K562 (cell line): Measurements from ENCODE around the gene ZNF451.

ENCODE experiments used
- ATF3 ChIP-seq, 2 experiments: fragments of 450-650 bp in 1 of 2; sonication (generic) in 1 of 2; formaldehyde crosslinking in 1 of 2; IDR thresholded peaks in 1 of 2; conservative IDR thresholded peaks in 1 of 2; 2 replicates each; pipeline versions ENCODE4 v1.6.1 to v1.8.1; 2016 to 2023; ENCODE audit warnings: mild to moderate bottlenecking in 2 of 2, moderate library complexity in 2 of 2, inconsistent platforms in 1 of 2, missing genetic modification reagents in 1 of 2
- CBX2 ChIP-seq: fragments of 200-600 bp; sonication (generic); IDR thresholded peaks from one replicate; pipeline ENCODE4 v1.6.1; 2012; ENCODE audit warnings: mild to moderate bottlenecking, low read length, inconsistent platforms; ENCODE audit not compliant: insufficient read depth, poor library complexity, severe bottlenecking
- FOXA3 ChIP-seq, 2 experiments: fragments of 450-650 bp in 1 of 2; sonication (generic) in 1 of 2; formaldehyde crosslinking; IDR thresholded peaks in 1 of 2; conservative IDR thresholded peaks in 1 of 2; 2 replicates each; pipeline versions ENCODE4 v1.4.0 to v1.8.0; 2020 to 2022; ENCODE audit warnings: mild to moderate bottlenecking in 2 of 2, missing genetic modification reagents in 1 of 2
- HMG20A ChIP-seq: fragments of 450-650 bp; formaldehyde crosslinking; conservative IDR thresholded peaks from 2 replicates; pipeline ENCODE4 v1.4.0; 2020; ENCODE audit warnings: mild to moderate bottlenecking, mixed read lengths
- HNRNPUL1 ChIP-seq: fragments of 200-400 bp; formaldehyde crosslinking; IDR thresholded peaks from 2 replicates; pipeline ENCODE4 v1.6.1; 2017; ENCODE audit warnings: low read length
- POLR2G ChIP-seq: fragments of 200-400 bp; formaldehyde crosslinking; IDR thresholded peaks from 2 replicates; pipeline ENCODE4 v1.6.1; 2017; ENCODE audit warnings: low read depth, mild to moderate bottlenecking, antibody characterized with exemption, low read length, moderate library complexity
- ZNF445 ChIP-seq: fragments of 250-450 bp; sonication (Bioruptor Pico); IDR thresholded peaks from 2 replicates; pipeline ENCODE4 v1.4.0; 2020; ENCODE audit warnings: low read depth, mild to moderate bottlenecking, moderate library complexity
- ZNF830 ChIP-seq: fragments of 250-450 bp; sonication (Bioruptor Pico); IDR thresholded peaks from 2 replicates; pipeline ENCODE4 v1.5.0; 2021; ENCODE audit warnings: mild to moderate bottlenecking

- TF ChIP-seq HNRNPUL1 (no peak), CBX2 (no peak), HMG20A (CRISPR knock-in tag) (no peak), ZNF830 (no peak), FOXA3 (CRISPR knock-in tag; conservative IDR thresholded peaks at IDR 0.05 in 1 of 2, IDR thresholded peaks at IDR 0.05 in 1 of 2) (no peak), ZNF445 (CRISPR knock-in tag) (no peak), ATF3 (IDR thresholded peaks at IDR 0.05) (no peak; the same call in 1 of the 2 replicates), ATF3 (CRISPR knock-in tag; conservative IDR thresholded peaks at IDR 0.05) (no peak), POLR2G (no peak)
Observed at GRCh38 chr6:57123111-57123510, 33.1 kb downstream of the ZNF451 start.
